Muscle layer of colon (tissue), 2 donors: ENCODE measurements around the gene ABHD2.
A peak's percentile ranks its signal among the peaks of the same experiment; 100 is the strongest.

ENCODE experiments used
- H3K27ac ChIP-seq: one replicate; pipeline ENCODE4 v1.7.0; 2013; ENCODE audit warnings: low read depth, mild to moderate bottlenecking, low read length, moderate library complexity
- H3K27me3 ChIP-seq, 2 donors: one replicate each; pipeline ENCODE4 v1.7.0; 2013; ENCODE audit warnings: low read length in 2 of 2, mild to moderate bottlenecking in 2 of 2; ENCODE audit not compliant: insufficient read depth in 2 of 2, control insufficient read depth in 1 of 2
- H3K36me3 ChIP-seq: one replicate; pipeline ENCODE4 v1.7.0; 2013; ENCODE audit warnings: mild to moderate bottlenecking, low read length; ENCODE audit not compliant: insufficient read depth
- H3K4me1 ChIP-seq: one replicate; pipeline ENCODE4 v1.7.0; 2013; ENCODE audit warnings: mild to moderate bottlenecking, low read length; ENCODE audit not compliant: insufficient read depth
- H3K4me3 ChIP-seq, 2 donors: one replicate each; pipeline ENCODE4 v1.7.0; 2013; ENCODE audit warnings: low read length in 2 of 2, low read depth in 1 of 2, mild to moderate bottlenecking in 1 of 2, moderate library complexity in 1 of 2
- H3K9ac ChIP-seq: one replicate; pipeline ENCODE4 v1.7.0; 2013; ENCODE audit warnings: low read length
- H3K9me3 ChIP-seq: one replicate; pipeline ENCODE4 v1.7.0; 2013; ENCODE audit warnings: mild to moderate bottlenecking, low read length
- donor health status: abdominal sarcoma.
- donor health status: Adenocarcinoma of cecum.

The ABHD2 gene

GRCh38 chr15:89105147-89105546 lies 16.9 kb downstream of the ABHD2 start:
- Histone ChIP-seq H3K4me1 (peaks cover 68% of the 10 kb centered on the region), H3K9ac (no peak overlapping the region), H3K27ac (peak overlapping the region; percentile 54), H3K27me3 (no peaks in the 10 kb centered on the region), H3K9me3 (no peaks in the 10 kb centered on the region), H3K36me3 (peaks cover 9% of the 10 kb centered on the region), H3K4me3 (no peak overlapping the region)

- Histone ChIP-seq H3K4me3 (no peak overlapping the region), H3K27me3 (no peaks in the 10 kb centered on the region), H3K27ac (no peak overlapping the region), H3K36me3 (peaks cover 9% of the 10 kb centered on the region), H3K9me3 (no peaks in the 10 kb centered on the region), H3K9ac (no peak overlapping the region), H3K4me1 (peaks cover 61% of the 10 kb centered on the region)
Observed at GRCh38 chr15:89106200-89106599, 17.9 kb downstream of the ABHD2 start.

- no peaks in the 10 kb centered on the region for H3K9me3 ChIP-seq
- H3K27ac ChIP-seq: no peak overlapping the region
- peaks cover 55% of the 10 kb centered on the region for H3K4me1 ChIP-seq
- H3K27me3 ChIP-seq: no peaks in the 10 kb centered on the region
- H3K36me3 ChIP-seq: peaks cover 9% of the 10 kb centered on the region
- H3K4me3 ChIP-seq: no peak overlapping the region
- H3K9ac ChIP-seq: no peak overlapping the region
Observed at GRCh38 chr15:89107984-89108383, 19.7 kb downstream of the ABHD2 start.

GRCh38 chr15:89108835-89109234 lies 20.6 kb downstream of the ABHD2 start:
- Histone ChIP-seq H3K4me3 (no peak overlapping the region), H3K9me3 (no peaks in the 10 kb centered on the region), H3K4me1 (peaks cover 55% of the 10 kb centered on the region), H3K9ac (no peak overlapping the region), H3K36me3 (peaks cover 9% of the 10 kb centered on the region), H3K27me3 (no peaks in the 10 kb centered on the region), H3K27ac (no peak overlapping the region)

GRCh38 chr15:89109238-89109637 lies 21.0 kb downstream of the ABHD2 start:
- Histone ChIP-seq H3K9me3 (no peaks in the 10 kb centered on the region), H3K36me3 (peaks cover 9% of the 10 kb centered on the region), H3K4me3 (no peak overlapping the region), H3K27me3 (no peaks in the 10 kb centered on the region), H3K9ac (no peak overlapping the region), H3K4me1 (peaks cover 55% of the 10 kb centered on the region), H3K27ac (no peak overlapping the region)

- Histone ChIP-seq H3K9me3 (no peaks in the 10 kb centered on the region), H3K27ac (no peak overlapping the region), H3K36me3 (peaks cover 7% of the 10 kb centered on the region), H3K27me3 (no peaks in the 10 kb centered on the region), H3K9ac (no peak overlapping the region), H3K4me3 (no peak overlapping the region), H3K4me1 (peaks cover 54% of the 10 kb centered on the region)
Observed at GRCh38 chr15:89110060-89110459, 21.8 kb downstream of the ABHD2 start.

GRCh38 chr15:89111352-89111751 lies 23.1 kb downstream of the ABHD2 start:
- Histone ChIP-seq H3K27ac (no peak overlapping the region), H3K4me3 (no peak overlapping the region), H3K9ac (no peak overlapping the region), H3K9me3 (no peaks in the 10 kb centered on the region), H3K27me3 (no peaks in the 10 kb centered on the region), H3K4me1 (peaks cover 56% of the 10 kb centered on the region), H3K36me3 (peaks cover 8% of the 10 kb centered on the region)

GRCh38 chr15:89111961-89112340 lies 23.7 kb downstream of the ABHD2 start:
- H3K4me1 ChIP-seq: peaks cover 56% of the 10 kb centered on the region
- H3K9ac ChIP-seq: no peak overlapping the region

GRCh38 chr15:89112341-89112971 lies 24.2 kb downstream of the ABHD2 start:
- H3K4me1 ChIP-seq: peaks cover 56% of the 10 kb centered on the region
- H3K9ac ChIP-seq: no peak overlapping the region

More at GRCh38 chr15:89111961-89112340, 23.7 kb downstream of the ABHD2 start:
- no peaks in the 10 kb centered on the region for H3K9me3 ChIP-seq
- no peaks in the 10 kb centered on the region for H3K27me3 ChIP-seq
- H3K4me3 ChIP-seq: no peak overlapping the region
- peaks cover 14% of the 10 kb centered on the region for H3K36me3 ChIP-seq
- H3K27ac ChIP-seq: no peak overlapping the region

GRCh38 chr15:89113296-89114024 lies 25.2 kb downstream of the ABHD2 start:
- H3K4me3 ChIP-seq: no peak overlapping the region
- H3K9ac ChIP-seq: no peak overlapping the region
- H3K27me3 ChIP-seq: no peaks in the 10 kb centered on the region
- no peak overlapping the region for H3K27ac ChIP-seq
- peaks cover 47% of the 10 kb centered on the region for H3K4me1 ChIP-seq
- H3K36me3 ChIP-seq: peaks cover 26% of the 10 kb centered on the region
- no peaks in the 10 kb centered on the region for H3K9me3 ChIP-seq

More at GRCh38 chr15:89112341-89112971, 24.2 kb downstream of the ABHD2 start:
- H3K9me3 ChIP-seq: no peaks in the 10 kb centered on the region
- H3K36me3 ChIP-seq: peaks cover 19% of the 10 kb centered on the region
- H3K27ac ChIP-seq: no peak overlapping the region
- no peak overlapping the region for H3K4me3 ChIP-seq
- no peaks in the 10 kb centered on the region for H3K27me3 ChIP-seq

- H3K4me3 ChIP-seq: no peak overlapping the region
- H3K27me3 ChIP-seq: no peaks in the 10 kb centered on the region
- no peaks in the 10 kb centered on the region for H3K9me3 ChIP-seq
- H3K4me1 ChIP-seq: peaks cover 58% of the 10 kb centered on the region
- H3K36me3 ChIP-seq: peaks cover 26% of the 10 kb centered on the region
- no peak overlapping the region for H3K9ac ChIP-seq
- H3K27ac ChIP-seq: no peak overlapping the region
Observed at GRCh38 chr15:89114990-89115389, 26.7 kb downstream of the ABHD2 start.

GRCh38 chr15:89115547-89115946 lies 27.3 kb downstream of the ABHD2 start:
- Histone ChIP-seq H3K27ac (no peak overlapping the region), H3K4me1 (peaks cover 61% of the 10 kb centered on the region), H3K9ac (no peak overlapping the region), H3K36me3 (peaks cover 26% of the 10 kb centered on the region), H3K27me3 (no peaks in the 10 kb centered on the region), H3K4me3 (no peak overlapping the region), H3K9me3 (no peaks in the 10 kb centered on the region)
